HG02885 (cell line): ENCODE results near the gene EIF5.

Experiments
- ATAC-seq: cut with Tn5 transposase; IDR thresholded peaks from one replicate; pipeline ENCODE4 v1.9.1; 2021; ENCODE audit warnings: mild to moderate bottlenecking; ENCODE audit not compliant: unreplicated experiment, poor library complexity

EIF5 gene

DNA sequence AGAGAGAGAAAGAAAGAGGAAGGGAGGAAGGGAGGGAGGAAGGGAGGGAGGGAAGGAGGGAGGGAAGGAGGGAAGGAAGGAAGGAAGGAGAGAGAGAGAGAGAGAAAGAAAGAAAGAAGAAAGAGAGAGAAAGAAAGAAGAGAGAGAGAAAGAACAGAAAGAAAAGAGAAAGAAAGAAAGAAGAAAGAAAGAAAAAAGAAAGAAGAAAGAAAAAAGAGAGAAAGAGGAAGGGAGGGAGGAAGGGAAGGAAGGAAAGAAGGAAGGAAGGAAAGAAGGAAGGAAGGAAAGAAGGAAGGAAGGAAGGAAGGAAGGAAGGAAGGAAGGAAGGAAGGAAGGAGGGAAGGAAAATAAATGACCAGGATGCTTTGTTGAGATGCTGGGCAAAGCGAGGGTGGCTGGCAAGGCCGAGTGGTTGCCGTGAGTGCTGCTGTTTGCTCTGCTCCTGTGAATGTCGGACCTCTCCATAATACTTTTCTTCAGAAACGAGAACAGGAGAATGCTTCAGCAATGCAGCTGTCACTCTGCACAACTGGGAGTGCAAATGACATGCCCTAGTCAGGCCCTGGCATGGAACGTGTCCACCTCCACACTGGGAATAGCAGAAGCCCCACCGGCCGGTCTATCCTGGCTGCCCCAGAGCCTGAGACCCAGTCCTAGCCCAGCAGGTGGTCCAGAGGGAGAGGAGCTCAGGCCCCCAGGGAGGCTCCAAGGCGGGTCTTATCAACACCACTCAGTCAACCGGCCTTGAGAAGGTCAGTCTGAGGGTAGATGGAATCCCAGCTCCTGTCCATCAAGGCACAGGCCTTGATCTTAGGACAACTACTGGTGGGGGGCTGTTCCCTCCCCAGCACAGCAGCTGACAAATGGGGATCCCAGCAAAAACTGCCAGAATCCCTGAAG is 25.1 kb upstream of the EIF5 start:
- no peak for ATAC-seq

DNA sequence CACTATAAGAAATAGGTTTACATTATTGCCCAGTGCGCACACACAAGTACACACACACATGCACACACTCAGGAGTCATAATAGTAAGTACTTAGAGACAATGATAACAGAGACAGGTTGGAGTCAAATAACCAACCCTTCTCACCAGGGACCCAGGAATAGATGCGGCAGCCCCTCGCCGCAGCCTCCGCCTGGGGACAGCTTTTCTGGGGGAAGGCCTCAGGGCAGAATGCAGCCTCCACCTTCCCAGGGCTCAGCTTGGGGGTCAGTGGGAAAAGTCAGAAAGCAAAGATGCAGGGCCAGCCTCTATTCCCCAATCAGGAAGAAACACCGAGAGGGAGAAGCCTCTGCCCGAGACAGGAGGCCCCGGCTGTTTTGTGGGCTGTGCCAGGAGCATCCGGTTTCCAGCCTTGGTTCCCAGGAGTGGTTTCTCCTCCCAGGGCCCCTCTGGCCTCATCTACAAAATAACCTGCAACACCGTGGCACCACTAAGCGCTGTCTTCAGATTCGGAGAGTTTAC is 23.4 kb upstream of the EIF5 start:
- ATAC-seq = no peak

DNA sequence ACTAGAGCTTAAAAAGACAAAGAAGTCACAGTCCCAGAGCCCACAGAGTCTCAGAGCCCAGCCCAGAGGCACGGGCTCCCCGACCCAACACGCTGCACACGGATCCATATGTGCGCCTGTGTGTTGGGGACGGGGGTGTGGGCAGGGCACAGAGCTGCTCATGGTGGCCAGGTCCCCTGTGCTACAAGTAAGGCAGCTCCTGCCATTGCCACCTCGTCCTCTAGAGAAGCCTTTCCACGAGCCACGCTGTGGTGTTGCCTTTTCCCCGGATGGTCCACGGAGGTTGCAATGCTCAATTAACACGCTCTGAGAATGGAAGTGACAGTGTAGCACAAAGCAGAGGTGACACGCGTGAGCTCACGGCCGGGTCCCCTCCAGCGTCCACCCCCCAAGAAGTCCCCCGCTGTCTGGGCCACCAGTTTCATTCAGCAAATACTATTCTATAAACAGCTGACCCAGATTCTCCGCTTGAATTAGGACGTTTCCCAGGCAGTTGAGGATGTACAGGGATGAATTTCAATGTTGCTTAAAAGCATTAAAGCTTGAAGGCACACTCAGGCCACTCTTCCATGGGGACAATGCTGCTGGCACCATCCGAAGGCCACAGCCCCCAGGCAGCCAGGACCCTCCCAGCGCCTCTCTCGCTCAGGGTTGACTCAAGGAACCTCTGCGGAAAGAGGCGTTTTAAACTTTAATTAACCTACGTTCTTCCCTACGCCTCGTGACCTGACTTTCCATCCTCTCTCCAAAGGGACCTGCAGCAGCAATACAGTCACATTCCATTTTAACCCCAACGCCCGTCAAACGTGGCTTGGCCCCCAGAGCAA is 22.7 kb upstream of the EIF5 start:
- no peak for ATAC-seq

DNA sequence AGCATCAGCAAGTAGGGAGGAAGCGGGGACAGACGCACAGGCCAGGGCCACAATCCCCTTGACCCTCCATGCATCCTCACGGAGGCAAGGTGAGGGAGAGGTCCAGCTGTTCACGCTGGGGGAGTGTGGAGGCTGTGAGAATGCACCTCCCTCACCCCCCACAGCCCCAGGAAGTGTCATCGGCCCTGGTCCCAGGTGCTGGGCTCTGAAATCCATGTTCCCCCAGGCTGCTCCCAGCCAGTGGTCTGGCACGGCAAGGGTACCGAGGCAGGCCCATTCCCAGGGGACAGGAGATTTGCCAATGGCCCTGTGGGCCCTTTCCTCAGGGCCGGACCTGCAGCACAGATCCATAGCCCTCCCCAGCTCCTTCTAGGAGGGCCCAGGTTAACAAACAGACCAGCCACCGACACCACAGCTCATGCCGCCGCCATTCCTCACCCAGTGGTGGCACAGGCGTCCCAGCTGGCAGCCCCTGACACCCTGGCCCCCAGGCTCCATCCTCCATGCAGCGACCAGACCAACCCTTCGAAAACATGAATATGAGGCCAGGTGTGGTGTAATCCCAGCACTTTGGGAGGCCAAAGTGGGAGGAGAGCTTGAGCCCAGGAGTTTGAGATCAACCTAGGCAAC is 21.9 kb upstream of the EIF5 start:
- no peak for ATAC-seq

DNA sequence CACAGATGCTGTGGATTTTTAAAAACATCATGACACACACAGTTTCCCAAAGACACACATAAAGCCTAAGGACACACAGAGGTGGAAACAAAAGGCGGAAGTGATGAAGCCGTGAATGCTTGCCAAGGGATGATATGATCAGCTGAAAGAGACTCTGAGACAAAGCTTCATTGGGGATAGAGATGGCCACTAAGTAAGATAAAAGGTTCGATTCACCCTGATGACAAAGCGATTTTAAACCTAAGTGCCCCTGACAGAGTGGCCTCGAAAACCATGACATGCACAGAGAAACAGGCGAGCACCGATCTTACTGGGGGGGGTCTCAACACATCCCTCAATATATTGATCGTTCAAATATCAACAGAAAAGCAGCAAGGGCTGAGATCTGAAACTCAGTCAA is 20.3 kb upstream of the EIF5 start:
- ATAC-seq = no peak

DNA sequence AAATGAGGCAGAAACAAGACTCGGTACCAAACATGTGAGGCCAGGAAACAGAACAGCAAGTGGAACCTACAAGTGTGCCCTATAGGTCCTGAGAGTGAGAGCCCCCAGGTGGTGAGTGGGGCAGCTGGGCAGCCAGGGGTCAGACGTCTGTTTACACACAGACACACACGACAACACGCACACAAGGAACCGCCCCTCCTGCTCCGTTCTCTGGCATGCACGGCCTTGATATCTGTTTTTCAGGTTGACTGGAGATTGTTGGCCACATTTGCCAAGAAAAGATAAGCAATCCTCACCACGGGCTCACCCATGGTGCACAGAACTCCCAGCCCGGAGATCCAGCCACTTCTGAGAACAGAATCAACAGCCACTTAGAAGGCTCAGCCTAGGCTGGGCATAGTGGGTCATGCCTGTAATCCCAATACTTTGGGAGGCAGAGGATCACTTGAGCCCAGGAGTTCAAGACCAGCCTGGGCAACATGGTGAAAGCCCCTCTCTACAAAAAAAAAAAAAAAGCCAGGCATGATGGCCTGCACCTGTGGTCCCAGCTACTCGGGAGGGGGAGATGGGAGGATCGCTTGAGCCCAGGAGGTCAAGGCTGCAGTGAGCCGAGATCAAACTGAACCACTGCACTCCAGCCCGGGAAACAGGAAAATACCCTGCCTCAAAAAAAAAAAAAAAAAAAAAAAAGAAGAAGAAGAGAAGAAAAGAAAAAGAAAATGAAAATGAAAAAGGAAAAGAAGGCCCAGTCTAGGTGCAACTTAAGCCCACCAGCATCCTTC is 19.4 kb upstream of the EIF5 start:
- ATAC-seq = no peak

DNA sequence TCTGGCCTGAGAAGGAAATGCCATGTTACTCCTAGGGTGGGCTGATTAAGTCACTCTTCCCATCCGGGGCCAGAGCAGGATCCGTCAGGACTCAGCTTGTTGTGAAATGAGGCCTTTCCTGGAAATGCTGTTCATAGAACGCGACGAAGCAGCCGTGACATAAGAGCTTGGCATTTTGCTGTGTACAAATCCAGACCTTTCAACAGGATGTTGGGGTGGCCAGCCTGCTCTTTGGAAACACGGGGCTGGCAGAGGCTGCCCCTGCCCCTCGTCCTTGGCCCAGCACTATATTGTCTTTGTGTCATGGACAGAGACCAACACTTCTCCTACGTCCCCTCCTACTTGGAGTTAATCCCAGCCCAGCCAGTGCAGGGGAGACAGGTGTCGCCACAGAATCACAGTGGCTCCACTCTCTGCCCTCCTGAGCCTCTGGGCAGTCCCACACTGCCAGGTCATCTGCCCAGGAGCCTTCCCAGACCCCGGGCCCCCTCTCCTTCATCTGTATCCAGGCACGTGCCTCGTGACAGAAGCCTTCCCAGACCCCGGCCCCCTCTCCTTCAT is 18.6 kb upstream of the EIF5 start:
- no peak for ATAC-seq

DNA sequence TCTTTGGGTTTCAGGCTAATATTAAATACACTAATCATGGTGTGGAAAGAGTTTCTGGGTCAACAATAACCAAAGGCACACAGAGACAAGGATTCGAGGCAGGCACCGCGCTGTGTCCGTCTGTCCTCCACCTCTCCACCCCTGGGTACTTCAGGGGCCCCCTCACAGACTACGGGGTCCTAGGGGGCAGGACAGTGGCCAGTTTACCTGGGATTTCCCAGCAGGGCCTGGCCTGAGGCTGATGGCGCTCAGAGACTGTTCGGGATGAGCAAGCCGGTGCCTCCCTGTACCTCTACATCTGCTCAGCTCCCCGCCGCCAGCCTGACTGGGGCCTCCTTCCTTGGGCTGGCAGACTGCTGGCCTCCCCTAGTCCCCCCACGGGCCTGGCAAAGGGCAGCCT is 18.1 kb upstream of the EIF5 start:
- ATAC-seq = no peak

DNA sequence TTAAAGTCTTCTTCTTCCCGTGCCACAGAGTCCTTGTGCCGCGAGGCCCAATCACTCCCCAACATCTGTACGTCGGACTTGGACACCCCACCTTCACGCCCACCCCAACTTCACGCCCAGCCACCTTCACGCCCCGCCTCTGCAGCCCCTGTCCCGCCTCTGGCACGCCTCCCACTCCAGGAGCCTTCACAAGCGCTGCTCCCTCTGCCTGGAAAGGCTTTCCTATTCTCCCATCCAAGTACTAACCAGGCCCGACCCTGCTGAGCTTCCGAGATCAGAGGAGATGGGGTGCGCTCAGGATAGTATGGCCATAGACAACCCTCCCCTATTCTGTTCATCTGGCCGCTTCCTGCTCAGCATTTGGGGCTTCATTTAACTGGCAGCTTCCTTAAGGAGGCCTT is 17.3 kb upstream of the EIF5 start:
- ATAC-seq = no peak

DNA sequence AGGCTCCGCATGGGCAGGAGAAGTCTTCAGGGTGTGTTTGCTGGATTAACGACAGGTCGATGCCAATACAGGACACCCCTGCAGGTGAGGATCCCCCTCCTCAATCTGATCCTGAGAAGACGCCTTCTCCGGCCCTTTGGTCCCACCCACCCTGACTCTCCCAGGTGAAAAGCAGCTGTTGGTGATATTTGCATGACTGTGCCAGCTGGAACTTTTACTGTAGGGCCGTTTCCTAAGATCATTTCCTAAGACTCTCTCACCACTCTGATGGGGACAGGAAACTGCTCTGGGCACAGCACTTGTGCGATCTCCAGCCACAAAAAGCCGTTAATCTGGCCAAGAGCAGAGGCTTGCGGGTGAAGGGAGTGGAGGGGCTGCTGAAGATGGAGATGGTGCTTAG is 16.8 kb upstream of the EIF5 start:
- ATAC-seq = no peak

DNA sequence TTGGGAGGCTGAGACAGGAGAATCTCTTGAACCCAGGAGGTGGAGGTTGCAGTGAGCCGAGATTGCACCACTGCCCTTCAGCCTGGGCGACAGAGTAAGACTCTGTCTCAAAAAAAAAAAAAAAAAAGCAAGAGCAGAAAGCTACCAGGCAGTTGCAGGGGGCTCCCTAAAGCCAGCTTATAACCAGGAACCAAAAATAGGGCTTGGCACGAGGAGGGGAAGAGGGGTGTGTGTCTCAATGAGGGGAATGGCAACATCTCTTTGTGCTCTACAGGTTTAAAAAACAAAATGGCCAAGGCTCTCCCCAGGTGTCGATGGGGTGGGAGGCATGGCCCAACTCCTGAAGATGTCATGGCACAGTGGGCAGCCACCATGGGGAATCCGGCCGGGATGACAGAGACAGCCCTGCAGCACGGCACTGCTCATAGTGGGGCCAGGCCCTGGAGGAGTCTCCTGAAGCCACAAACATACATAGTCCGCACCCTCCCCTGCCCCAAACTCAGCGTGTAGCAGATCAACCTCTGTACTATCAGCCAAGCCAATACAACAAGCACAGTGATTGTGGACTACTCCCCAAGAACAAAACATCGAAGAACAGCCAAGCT is 16.0 kb upstream of the EIF5 start:
- ATAC-seq = no peak

DNA sequence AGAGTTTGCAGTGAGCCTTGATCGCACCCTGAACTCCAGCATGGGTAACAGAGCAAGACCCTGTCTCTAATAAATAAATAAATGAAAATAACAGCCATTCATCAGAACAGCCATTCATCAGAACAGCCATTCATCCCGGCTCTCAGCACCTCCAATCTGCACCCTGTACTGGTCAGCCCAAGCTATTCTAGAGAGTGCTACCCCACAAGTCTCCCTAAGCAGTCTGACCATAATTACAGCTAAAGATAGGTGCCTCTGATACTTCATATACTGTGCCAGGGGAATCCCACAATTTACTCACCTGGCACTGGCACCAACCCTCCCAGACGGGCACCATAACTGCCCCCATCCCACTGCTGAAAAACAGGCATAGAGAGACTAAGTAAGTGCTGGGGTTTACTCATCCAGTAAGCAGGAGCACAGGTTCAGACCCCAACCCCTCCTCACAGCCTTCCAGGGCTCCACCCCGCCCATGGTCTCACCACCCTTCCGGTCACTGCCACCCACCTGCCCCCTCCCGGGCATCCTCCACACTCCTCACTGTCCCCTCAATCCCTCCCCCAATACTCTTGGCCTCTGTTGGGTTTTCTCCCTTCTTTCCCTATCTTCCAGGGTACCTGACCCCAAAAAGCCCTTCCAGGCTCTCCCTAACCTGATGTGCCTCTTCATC is 15.2 kb upstream of the EIF5 start:
- ATAC-seq = peak; percentile 33

DNA sequence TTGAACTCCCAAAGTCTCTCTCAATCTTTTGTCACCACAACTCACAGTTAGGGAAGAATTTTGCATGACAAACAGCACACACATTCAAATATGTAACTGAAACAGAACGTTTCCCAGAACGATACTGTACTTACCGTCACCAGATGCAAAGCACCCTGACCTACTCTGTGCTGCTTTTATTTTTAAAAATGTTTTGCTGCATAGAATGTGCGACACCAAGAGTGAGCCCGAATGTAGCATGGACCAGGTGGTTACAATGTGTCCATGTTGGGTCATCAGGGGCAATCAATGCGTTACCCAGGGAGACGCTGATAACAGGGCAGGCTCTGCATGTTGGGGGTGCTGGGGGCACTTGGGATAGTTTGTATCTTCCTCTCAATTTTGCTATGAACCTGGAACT is 14.6 kb upstream of the EIF5 start:
- peak; percentile 73 for ATAC-seq

DNA sequence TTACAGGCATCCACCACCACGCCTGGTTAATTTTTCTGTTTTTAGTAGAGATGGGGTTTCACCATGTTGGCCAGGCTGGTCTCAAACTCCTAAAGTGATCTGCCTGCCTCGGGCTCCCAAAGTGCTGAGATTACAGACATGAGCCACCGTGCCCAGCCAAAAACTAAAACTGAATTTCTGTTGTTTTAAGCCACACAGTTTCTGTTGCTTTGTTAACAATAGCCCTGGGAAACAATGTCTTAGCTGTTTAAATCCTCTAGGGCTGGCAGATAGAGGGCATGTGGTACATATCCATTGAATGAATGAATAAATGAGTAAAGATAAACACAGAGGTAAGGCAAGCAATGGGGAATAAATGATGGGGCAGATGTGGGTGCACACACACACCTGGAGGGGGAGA is 8.0 kb upstream of the EIF5 start:
- no peak for ATAC-seq

DNA sequence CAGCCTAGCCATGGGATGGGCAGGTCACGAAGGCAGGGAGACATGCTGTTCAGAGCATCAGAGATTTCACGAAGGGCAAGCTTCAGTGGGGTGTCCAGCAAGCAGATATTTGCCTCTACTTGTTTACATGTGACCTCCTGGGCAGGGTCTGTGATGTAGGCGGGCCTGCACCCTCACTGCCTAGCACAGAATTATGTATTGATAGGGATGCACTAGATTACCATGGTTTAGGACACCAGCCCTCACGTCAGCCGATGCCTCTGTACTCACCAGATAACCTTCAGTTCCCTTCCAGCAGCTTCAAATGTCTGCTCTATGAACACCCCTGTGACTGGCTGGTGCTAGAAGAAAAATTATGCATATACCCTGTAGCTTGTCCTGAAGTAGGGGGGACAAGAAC is 5.1 kb upstream of the EIF5 start:
- no peak for ATAC-seq

DNA sequence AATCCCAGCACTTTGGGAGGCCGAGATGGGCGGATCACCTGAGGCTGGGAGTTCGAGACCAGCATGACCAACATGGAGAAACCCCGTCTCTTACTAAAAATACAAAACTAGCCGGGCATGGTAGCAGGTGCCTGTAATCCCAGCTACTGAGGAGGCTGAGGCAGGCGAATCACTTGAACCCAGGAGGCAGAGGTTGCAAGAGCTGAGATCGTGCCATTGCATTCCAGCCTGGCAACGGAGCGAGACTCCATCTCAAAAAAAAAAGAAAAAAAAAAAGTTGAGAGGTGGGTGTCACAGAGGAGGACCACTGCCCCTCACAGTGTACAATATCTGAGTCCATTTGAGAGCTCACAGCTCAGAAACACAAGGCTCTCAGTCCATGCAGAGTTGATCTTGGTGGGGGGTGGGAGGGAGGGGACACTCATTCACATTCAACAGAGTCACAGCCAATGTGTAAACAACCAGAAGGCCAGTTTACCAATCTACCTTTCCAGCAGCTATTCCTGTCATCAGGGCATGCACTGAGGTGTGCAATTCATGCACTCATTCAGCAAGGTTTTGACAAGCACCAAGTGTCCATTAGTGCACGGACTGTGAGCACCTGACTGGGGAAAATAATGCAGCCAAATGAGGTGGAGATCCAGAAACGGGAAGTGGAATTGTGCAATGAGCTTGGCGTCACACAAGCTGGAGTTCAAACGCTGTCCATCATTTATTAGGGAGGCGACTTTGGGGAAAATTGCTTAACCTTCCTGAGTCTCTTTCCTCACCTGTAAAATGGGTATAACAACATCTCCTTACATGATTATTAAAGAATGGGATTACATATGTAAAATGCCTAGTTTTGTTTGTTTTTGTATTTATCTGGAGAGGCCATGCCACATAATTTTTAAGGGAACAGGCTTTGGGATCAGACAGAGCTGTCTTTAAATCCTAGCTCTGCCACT is 4.4 kb upstream of the EIF5 start:
- ATAC-seq = no peak

DNA sequence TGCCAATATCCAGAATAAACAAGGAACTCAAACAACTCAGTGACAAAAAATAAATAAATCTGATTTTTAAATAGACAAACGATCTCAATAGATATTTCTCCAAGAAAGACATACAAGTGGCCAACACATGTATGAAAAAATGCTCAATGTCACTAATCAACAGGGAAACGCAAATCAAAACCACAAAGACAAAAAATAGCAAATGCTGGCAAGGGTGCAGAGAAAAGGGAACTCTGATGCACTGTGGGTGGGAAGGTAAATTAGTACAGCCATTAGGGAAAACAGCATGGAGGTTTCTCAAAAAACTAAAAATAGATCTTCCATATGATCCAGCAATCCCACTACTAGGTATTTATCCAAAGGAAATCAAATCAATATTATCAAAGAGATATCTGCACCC is 3.5 kb upstream of the EIF5 start:
- no peak for ATAC-seq
